Cardiac fibroblast (primary cell): Measurements from ENCODE around the gene JARID2.

ENCODE experiments used
- DNase-seq, 2 donors: peaks; one replicate each; pipeline versions ENCODE4 v3.0.0 to v3.0.0-alpha.2; 2010; ENCODE audit warnings: low read depth in 2 of 2
- H3K4me3 ChIP-seq, 2 donors: replicated peaks in 1 of 2; 1 replicate in 1 of 2; 2 replicates in 1 of 2; pipeline ENCODE4 v1.5.1; 2011; ENCODE audit warnings: low read depth in 2 of 2, low read length in 2 of 2, mild to moderate bottlenecking in 2 of 2, moderate library complexity in 1 of 2
- CTCF ChIP-seq: IDR thresholded peaks from one replicate; pipeline ENCODE4 v1.5.1; 2011; ENCODE audit warnings: low read depth, mild to moderate bottlenecking, low read length, inconsistent platforms

The JARID2 gene

GRCh38 chr6:15530411-15530810, 284.5 kb downstream of the JARID2 start:
- no peak for DNase-seq

GRCh38 chr6:15531973-15532372, 286.1 kb downstream of the JARID2 start:
- H3K4me3 ChIP-seq, result no peak overlapping the region
- no peak for TF ChIP-seq CTCF
- no peak for DNase-seq

More at GRCh38 chr6:15530411-15530810, 284.5 kb downstream of the JARID2 start:
- TF ChIP-seq CTCF, result no peak
- no peak overlapping the region for H3K4me3 ChIP-seq

- no peak overlapping the region for H3K4me3 ChIP-seq
- DNase-seq, result no peak
- no peak for TF ChIP-seq CTCF
These were observed 287.6 kb downstream of the JARID2 start for GRCh38 chr6:15533379-15534026.

- H3K4me3 ChIP-seq, result no peak overlapping the region
- no peak for TF ChIP-seq CTCF
- DNase-seq, result no peak
These were observed 289.1 kb downstream of the JARID2 start for GRCh38 chr6:15534974-15535373.

- TF ChIP-seq CTCF, result no peak
- H3K4me3 ChIP-seq, result no peak overlapping the region
- no peak for DNase-seq
These were observed 289.8 kb downstream of the JARID2 start for GRCh38 chr6:15535495-15536197.

- H3K4me3 ChIP-seq, result no peak overlapping the region
- no peak for DNase-seq
- no peak for TF ChIP-seq CTCF
These were observed 290.5 kb downstream of the JARID2 start for GRCh38 chr6:15536198-15536955.
